Neuronal stem cell (in vitro differentiated cells): ENCODE measurements around the gene FHL2.

ENCODE experiments used
- DNase-seq: peaks from one replicate; pipeline ENCODE4 v3.0.0-alpha.2; 2013; ENCODE audit warnings: low spot score
- H2AFZ ChIP-seq: one replicate; pipeline ENCODE4 v1.6.1; 2013; ENCODE audit warnings: mild to moderate bottlenecking, low read length, inconsistent platforms
- H2AK5ac ChIP-seq: 2 replicates; pipeline ENCODE4 v1.6.1; 2013; ENCODE audit warnings: low read depth, mild to moderate bottlenecking, inconsistent platforms, low read length, moderate library complexity, mixed read lengths
- H2BK120ac ChIP-seq: 2 replicates; pipeline ENCODE4 v1.6.1; 2013; ENCODE audit warnings: low read depth, mild to moderate bottlenecking, inconsistent platforms, low read length, moderate library complexity, mixed read lengths
- H2BK12ac ChIP-seq: one replicate; pipeline ENCODE4 v1.6.1; 2013; ENCODE audit warnings: low read length, inconsistent platforms
- H2BK15ac ChIP-seq: 2 replicates; pipeline ENCODE4 v1.6.1; 2013; ENCODE audit warnings: mild to moderate bottlenecking, low read length, inconsistent platforms, mixed read lengths
- H2BK5ac ChIP-seq: one replicate; pipeline ENCODE4 v1.6.1; 2013; ENCODE audit warnings: inconsistent platforms, mild to moderate bottlenecking, low read length, moderate library complexity
- H3K14ac ChIP-seq: one replicate; pipeline ENCODE4 v1.6.1; 2013; ENCODE audit warnings: low read length, inconsistent platforms
- H3K18ac ChIP-seq: 2 replicates; pipeline ENCODE4 v1.6.1; 2013; ENCODE audit warnings: low read length, inconsistent platforms
- H3K23ac ChIP-seq: 2 replicates; pipeline ENCODE4 v1.6.1; 2013; ENCODE audit warnings: low read depth, mild to moderate bottlenecking, mixed read lengths, low read length, inconsistent platforms; ENCODE audit not compliant: poor library complexity
- H3K27ac ChIP-seq: replicated peaks from 3 replicates; pipeline ENCODE4 v1.5.1; 2013; ENCODE audit warnings: low read length, inconsistent platforms
- H3K27me3 ChIP-seq, 3 experiments: 2 replicates each; pipeline ENCODE4 v1.6.1; 2013; ENCODE audit warnings: low read length in 3 of 3, mild to moderate bottlenecking in 2 of 3, inconsistent platforms in 1 of 3, low read depth in 1 of 3, mixed read lengths in 1 of 3, moderate library complexity in 1 of 3; ENCODE audit not compliant: control insufficient read depth in 3 of 3, insufficient read depth in 3 of 3
- H3K36me3 ChIP-seq, 2 donors: replicated peaks in 1 of 2; 2 replicates each; pipeline ENCODE4 v1.6.1; 2013; ENCODE audit warnings: low read length in 2 of 2; ENCODE audit not compliant: control insufficient read depth in 2 of 2, insufficient read depth in 2 of 2
- H3K4ac ChIP-seq: 2 replicates; pipeline ENCODE4 v1.6.1; 2013; ENCODE audit warnings: inconsistent platforms, mild to moderate bottlenecking, low read length, moderate library complexity
- H3K4me1 ChIP-seq, 2 donors: 1 replicate in 1 of 2; 2 replicates in 1 of 2; pipeline ENCODE4 v1.6.1; 2013; ENCODE audit warnings: low read length in 2 of 2, low read depth in 1 of 2; ENCODE audit not compliant: control insufficient read depth in 2 of 2, insufficient read depth in 1 of 2
- H3K4me2 ChIP-seq: one replicate; pipeline ENCODE4 v1.6.1; 2013; ENCODE audit warnings: mild to moderate bottlenecking, low read length, inconsistent platforms; ENCODE audit not compliant: insufficient read depth, poor library complexity, severe bottlenecking
- H3K4me3 ChIP-seq, 2 donors: 2 replicates each; pipeline ENCODE4 v1.5.1; 2013; ENCODE audit warnings: low read length in 2 of 2, mild to moderate bottlenecking in 2 of 2, inconsistent platforms in 1 of 2, moderate library complexity in 1 of 2
- H3K79me1 ChIP-seq: one replicate; pipeline ENCODE4 v1.6.1; 2013; ENCODE audit warnings: low read depth, mild to moderate bottlenecking, inconsistent platforms, low read length, moderate library complexity
- H3K9ac ChIP-seq: one replicate; pipeline ENCODE4 v1.6.1; 2013; ENCODE audit warnings: mild to moderate bottlenecking, low read depth, low read length, inconsistent platforms; ENCODE audit not compliant: poor library complexity
- H3K9me3 ChIP-seq, 2 donors: replicated peaks in 1 of 2; 2 replicates each; pipeline versions ENCODE3 to v1.6.1; 2013; ENCODE audit warnings: low read length in 2 of 2, mild to moderate bottlenecking in 2 of 2, inconsistent platforms in 1 of 2, low read depth in 1 of 2, mixed read lengths in 1 of 2, moderate library complexity in 1 of 2; ENCODE audit not compliant: control insufficient read depth in 2 of 2, insufficient read depth in 1 of 2
- H4K8ac ChIP-seq: one replicate; pipeline ENCODE4 v1.6.1; 2013; ENCODE audit warnings: low read depth, mild to moderate bottlenecking, inconsistent platforms, low read length, moderate library complexity
- H4K91ac ChIP-seq: one replicate; pipeline ENCODE4 v1.6.1; 2013; ENCODE audit warnings: low read length, low read depth, mild to moderate bottlenecking, inconsistent platforms; ENCODE audit not compliant: poor library complexity
- WGBS, 2 donors: extraction: QIAGEN DNeasy Blood & Tissue Kit; methylation state at CpG; one replicate each; pipeline ENCODE4 v1.1.7; 2013; ENCODE audit warnings: missing lambda C conversion rate in 2 of 2, mixed read lengths in 1 of 2; ENCODE audit not compliant: insufficient read length in 2 of 2, insufficient replicate concordance in 1 of 2; ENCODE audit errors: extremely low coverage in 2 of 2; 5-methylcytosine and 5-hydroxymethylcytosine counted together

FHL2 gene

GRCh38 chr2:105376010-105376409 lies 22.8 kb downstream of the FHL2 start:
- no peaks in the 10 kb centered on the region for H3K27me3 ChIP-seq
- H4K8ac ChIP-seq, result no peak overlapping the region
- H2BK5ac ChIP-seq, result no peak overlapping the region
- no peak overlapping the region for H3K4ac ChIP-seq
- H2AFZ ChIP-seq, result no peak overlapping the region
- no peak overlapping the region for H3K4me2 ChIP-seq
- H2AK5ac ChIP-seq, result no peak overlapping the region
- H2BK120ac ChIP-seq, result no peak overlapping the region
- no peak overlapping the region for H4K91ac ChIP-seq
- H3K4me3 ChIP-seq, result no peak overlapping the region
- H3K9me3 ChIP-seq, result no peaks in the 10 kb centered on the region
- H3K18ac ChIP-seq, result no peak overlapping the region
- no CpG with 5 or more reads among the region's 11 CpGs for WGBS, 2 donors
- no peak overlapping the region for H3K14ac ChIP-seq
- no peak for DNase-seq
- H3K27ac ChIP-seq, result no peak overlapping the region
- no peak overlapping the region for H2BK12ac ChIP-seq
- H3K4me1 ChIP-seq, result peaks cover 0 to 5% of the 10 kb centered on the region in 2 donors
- peaks cover 3 to 42% of the 10 kb centered on the region in 2 donors for H3K36me3 ChIP-seq
- no peak overlapping the region for H2BK15ac ChIP-seq
- H3K79me1 ChIP-seq, result no peaks in the 10 kb centered on the region
- no peak overlapping the region for H3K9ac ChIP-seq
- no peak overlapping the region for H3K23ac ChIP-seq

- H3K79me1 ChIP-seq, result no peaks in the 10 kb centered on the region
- no peak overlapping the region for H3K4me2 ChIP-seq
- H2AK5ac ChIP-seq, result no peak overlapping the region
- H3K27ac ChIP-seq, result no peak overlapping the region
- peaks cover 3 to 49% of the 10 kb centered on the region in 2 donors for H3K36me3 ChIP-seq
- no peak overlapping the region for H2AFZ ChIP-seq
- no peak overlapping the region for H3K18ac ChIP-seq
- WGBS, 2 donors, result no CpG with 5 or more reads among the region's 15 CpGs
- H3K4ac ChIP-seq, result no peak overlapping the region
- H3K9me3 ChIP-seq, result no peaks in the 10 kb centered on the region
- H2BK5ac ChIP-seq, result no peak overlapping the region
- no peak overlapping the region for H3K4me3 ChIP-seq
- DNase-seq, result no peak
- H3K23ac ChIP-seq, result no peak overlapping the region
- H2BK120ac ChIP-seq, result no peak overlapping the region
- no peak overlapping the region for H3K14ac ChIP-seq
- H2BK15ac ChIP-seq, result no peak overlapping the region
- H3K27me3 ChIP-seq, result no peaks in the 10 kb centered on the region
- no peak overlapping the region for H2BK12ac ChIP-seq
- H4K91ac ChIP-seq, result no peak overlapping the region
- H3K4me1 ChIP-seq, result peaks cover 0 to 5% of the 10 kb centered on the region in 2 donors
- H4K8ac ChIP-seq, result no peak overlapping the region
- no peak overlapping the region for H3K9ac ChIP-seq
Measured at GRCh38 chr2:105375001-105375561, 23.8 kb downstream of the FHL2 start.

GRCh38 chr2:105373895-105374401 lies 24.9 kb downstream of the FHL2 start:
- no peak overlapping the region for H2BK15ac ChIP-seq
- no peaks in the 10 kb centered on the region for H3K9me3 ChIP-seq
- H3K4me2 ChIP-seq, result no peak overlapping the region
- peaks cover 0 to 5% of the 10 kb centered on the region in 2 donors for H3K4me1 ChIP-seq
- no CpG with 5 or more reads among the region's 9 CpGs for WGBS, 2 donors
- no peak overlapping the region for H2BK120ac ChIP-seq
- H2BK5ac ChIP-seq, result no peak overlapping the region
- H2AK5ac ChIP-seq, result no peak overlapping the region
- H3K14ac ChIP-seq, result no peak overlapping the region
- H3K4ac ChIP-seq, result no peak overlapping the region
- H3K18ac ChIP-seq, result no peak overlapping the region
- H3K79me1 ChIP-seq, result no peaks in the 10 kb centered on the region
- no peak overlapping the region for H4K8ac ChIP-seq
- peaks cover 3 to 56% of the 10 kb centered on the region in 2 donors for H3K36me3 ChIP-seq
- no peak overlapping the region for H4K91ac ChIP-seq
- H3K27me3 ChIP-seq, result no peaks in the 10 kb centered on the region
- H3K27ac ChIP-seq, result no peak overlapping the region
- DNase-seq, result no peak
- no peak overlapping the region for H3K9ac ChIP-seq
- H3K23ac ChIP-seq, result no peak overlapping the region
- H2BK12ac ChIP-seq, result no peak overlapping the region
- no peak overlapping the region for H3K4me3 ChIP-seq
- no peak overlapping the region for H2AFZ ChIP-seq

GRCh38 chr2:105373344-105373781 lies 25.5 kb downstream of the FHL2 start:
- no CpG with 5 or more reads among the region's 9 CpGs for WGBS, 2 donors
- H3K4me2 ChIP-seq, result no peak overlapping the region
- H3K9ac ChIP-seq, result no peak overlapping the region
- no peak overlapping the region for H4K8ac ChIP-seq
- no peak overlapping the region for H3K27ac ChIP-seq
- no peak overlapping the region for H2BK5ac ChIP-seq
- H3K14ac ChIP-seq, result no peak overlapping the region
- H3K18ac ChIP-seq, result no peak overlapping the region
- H3K4me3 ChIP-seq, result no peak overlapping the region
- peaks cover 0 to 5% of the 10 kb centered on the region in 2 donors for H3K4me1 ChIP-seq
- H4K91ac ChIP-seq, result no peak overlapping the region
- no peak overlapping the region for H2BK15ac ChIP-seq
- no peaks in the 10 kb centered on the region for H3K27me3 ChIP-seq
- H3K9me3 ChIP-seq, result no peaks in the 10 kb centered on the region
- no peak overlapping the region for H3K4ac ChIP-seq
- DNase-seq, result no peak
- peaks cover 3 to 62% of the 10 kb centered on the region in 2 donors for H3K36me3 ChIP-seq
- no peak overlapping the region for H3K23ac ChIP-seq
- H2AK5ac ChIP-seq, result no peak overlapping the region
- no peak overlapping the region for H2BK12ac ChIP-seq
- H2AFZ ChIP-seq, result no peak overlapping the region
- H2BK120ac ChIP-seq, result no peak overlapping the region
- H3K79me1 ChIP-seq, result no peaks in the 10 kb centered on the region
